ENCODE measurements around the gene RASA4B.
"Not testable (repeated sequence)": the region's sequence is repeated elsewhere in the genome, so short reads cannot be mapped to it uniquely, and the experiment has no call there.

RASA4B gene

DNA sequence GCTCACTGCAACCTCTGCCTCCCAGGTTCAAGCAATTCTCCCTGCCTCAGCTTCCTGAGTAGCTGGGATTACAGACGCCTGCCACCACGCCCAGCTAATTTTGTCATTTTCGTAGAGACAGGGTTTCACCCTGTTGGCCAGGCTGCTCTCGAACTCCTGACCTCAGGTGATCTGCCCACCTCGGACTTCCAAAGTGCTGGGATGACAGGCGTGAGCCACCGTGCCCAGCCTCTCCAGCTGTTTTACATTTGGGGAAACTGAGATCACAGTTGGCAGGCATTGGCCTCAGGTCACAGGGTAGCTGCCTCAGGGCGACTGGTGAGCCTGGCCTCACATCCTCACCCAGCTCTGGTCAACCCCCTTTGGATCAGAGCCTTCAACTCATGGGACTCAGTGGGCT lies 7.0 kb downstream of the RASA4B start:
- DNase-seq: not testable (repeated sequence)

DNA sequence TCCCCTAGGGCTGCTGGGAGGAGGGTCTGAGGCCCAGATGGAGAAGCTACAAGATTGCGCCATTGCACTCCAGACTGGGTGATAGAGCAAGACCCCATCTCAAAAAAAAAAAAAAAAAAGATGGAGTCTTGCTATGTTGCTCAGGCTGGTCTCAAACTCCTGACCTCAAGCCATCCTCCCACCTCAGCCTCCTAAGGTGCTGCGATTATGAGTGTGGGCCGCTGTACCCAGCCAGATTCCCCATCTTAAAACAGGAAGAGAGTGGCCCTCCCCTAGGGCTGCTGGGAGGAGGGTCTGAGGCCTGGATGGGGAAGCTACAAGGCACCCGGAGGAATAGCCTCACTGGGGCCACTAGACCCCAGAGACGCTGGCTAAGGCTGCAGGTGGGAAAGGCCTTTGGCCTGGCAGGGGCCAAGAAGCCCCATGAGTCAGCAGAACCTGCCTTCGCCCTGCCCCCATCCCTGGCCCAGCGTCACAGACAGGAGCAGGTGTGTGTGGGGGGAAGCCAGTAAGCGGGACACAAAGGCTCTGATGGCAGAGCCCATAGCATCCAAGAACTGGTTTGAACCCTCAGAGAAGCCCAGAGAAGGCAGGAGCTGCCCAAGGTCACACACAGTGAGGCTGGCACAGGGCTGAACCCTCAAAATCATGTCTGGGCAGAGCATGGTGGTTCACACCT lies 10.0 kb downstream of the RASA4B start:
- DNase-seq: not testable (repeated sequence)

DNA sequence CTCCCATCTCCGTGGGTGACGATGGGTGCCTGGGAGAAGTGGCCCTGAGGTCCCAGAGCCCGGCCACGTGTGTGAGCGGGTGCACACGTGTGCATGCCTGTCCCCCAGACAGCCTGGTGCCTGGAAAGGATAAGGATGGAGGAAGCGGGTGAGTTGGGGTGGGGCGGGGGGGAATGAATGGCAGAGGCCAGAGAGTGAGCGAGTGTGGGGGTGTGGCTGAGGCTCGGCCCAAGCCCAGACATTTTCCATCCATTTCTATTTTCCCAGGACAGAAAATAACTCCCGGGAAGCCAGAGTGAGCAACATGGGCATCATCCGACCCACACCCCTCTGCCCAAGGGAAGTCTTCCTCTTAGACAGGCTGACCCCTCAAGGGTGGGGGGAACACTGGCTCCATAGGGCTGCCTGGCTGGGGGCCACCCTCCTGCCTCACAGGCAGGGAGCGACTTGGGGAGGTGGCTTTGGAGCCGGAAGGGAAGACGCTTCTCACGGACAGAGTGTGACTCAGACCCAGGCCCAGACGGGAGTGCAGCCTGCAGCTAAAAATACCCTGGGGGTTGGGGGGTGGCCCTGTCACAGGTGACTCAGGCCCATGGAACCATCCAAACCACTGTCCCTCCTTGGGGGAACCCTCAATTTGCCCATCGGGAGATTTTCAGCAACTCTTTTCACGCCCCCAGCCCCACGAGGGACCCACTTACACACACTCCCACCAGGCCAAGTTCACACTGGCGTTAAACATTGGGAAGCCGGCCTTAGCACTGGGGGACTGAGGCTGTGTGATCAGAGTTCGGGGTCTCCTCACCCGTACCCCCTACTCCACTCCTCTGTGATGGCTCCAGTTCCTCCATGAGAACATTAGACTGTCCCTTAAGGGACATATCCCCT lies 12.0 kb downstream of the RASA4B start:
- DNase-seq: not testable (repeated sequence)

DNA sequence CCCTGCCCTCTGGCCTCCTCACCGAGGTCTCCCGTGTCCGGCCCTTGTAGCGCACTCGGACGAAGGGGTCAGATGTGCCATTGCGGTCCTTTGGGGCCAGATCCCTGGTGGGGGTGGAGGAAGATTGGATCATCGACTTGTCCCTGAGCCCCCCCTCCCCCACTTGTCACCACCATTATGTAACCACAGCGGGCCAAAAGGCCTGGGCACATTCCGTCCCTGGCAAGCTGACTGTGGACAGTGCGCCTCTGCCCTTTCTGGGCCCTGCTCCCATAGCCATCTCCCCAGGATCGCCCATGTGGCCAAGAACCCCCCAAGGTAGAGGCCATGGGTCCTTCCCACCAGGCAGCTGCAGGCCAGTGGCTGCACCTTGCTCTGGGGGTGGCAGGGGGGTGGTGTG lies 14.4 kb downstream of the RASA4B start:
- DNase-seq: not testable (repeated sequence)

DNA sequence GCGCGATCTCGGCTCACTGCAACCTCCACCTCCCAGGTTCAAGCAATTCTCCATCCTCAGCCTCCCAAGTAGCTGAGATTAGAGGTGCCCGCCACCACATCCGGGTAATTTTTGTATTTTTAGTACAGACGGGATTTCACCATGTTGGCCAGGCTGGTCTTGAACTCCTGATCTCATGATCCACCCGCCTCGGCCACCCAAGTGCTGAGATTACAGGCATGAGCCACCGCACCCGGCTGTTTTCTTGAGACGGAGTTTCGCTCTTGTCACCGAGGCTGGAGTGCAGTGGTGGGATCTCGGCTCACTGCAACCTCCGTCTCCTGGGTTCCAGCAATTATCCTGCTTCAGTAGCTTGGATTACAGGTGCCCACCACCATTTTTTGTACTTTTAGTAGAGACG lies 19.3 kb downstream of the RASA4B start:
- not testable (repeated sequence) for DNase-seq

DNA sequence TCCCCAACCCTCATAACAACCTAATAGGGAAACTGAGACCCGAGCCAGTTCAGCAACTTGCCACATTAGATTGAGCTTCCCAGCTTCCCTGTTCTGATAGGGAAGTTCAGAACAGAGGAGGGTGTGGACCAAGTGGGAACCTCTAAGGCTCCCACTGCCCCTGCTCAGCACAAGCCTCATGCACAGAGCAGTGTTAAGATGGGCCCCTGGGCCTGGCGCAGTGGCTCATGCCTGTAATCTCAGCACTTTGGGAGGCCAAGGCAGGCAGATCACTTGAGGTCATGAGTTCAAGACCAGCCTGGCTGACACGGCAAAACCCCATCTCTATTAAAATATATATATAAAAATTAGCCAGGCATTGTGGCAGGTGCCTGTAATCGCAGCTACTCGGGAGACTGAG lies 20.3 kb downstream of the RASA4B start:
- DNase-seq: not testable (repeated sequence)

DNA sequence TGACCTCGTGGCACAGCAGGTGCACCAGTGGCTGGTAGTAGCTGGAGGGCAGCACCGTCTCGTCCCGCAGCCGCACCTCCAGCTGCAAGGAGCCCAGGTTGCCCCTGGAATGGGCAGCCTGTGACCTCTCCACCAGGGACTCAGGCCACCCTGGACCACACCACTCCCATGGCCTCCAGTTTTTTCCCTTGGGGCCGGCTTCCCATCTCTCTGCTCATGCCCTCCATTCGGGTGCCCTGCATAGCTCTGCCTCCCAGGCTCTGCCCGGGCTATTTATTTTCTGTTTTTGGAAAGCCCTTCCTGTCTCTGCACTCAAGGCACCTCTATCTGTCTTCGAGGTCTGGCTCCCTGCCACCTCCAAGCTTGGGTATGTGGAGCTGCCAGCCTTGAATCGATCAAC lies 20.7 kb downstream of the RASA4B start:
- DNase-seq: not testable (repeated sequence)

DNA sequence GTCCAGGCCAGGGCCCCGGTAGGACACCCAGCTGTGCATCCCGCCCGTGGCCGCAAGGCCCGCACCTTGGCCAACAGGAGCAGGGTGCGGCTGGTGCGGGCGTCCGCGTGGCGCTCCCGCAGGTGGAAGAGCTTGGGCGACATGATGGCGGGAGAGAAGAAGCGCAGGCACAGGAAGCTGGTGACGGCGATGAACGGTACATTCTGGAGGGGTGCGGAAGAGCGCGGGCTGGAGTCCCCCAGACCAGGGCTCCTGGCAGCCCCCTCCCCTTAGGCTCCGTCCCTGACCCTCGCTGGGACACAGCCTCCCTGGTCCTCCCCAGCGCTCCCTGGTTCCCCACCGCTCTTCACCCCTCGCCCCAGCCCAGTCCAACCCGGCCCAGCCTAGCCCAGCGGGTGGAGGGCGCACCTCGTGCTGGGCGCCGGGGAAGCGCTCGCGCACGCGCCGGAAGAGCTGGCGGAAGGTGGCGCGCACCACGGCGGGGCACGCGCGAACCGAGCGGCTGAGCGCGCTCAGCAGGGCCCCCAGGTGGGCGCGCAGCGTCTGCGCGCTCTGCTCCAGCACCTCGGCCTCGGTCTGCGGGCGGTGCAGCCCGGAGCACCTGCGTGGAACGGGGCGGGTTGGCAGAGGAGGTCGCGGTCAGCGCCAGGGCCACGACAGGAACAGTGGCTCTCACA lies 23.0 kb downstream of the RASA4B start:
- DNase-seq: not testable (repeated sequence)

DNA sequence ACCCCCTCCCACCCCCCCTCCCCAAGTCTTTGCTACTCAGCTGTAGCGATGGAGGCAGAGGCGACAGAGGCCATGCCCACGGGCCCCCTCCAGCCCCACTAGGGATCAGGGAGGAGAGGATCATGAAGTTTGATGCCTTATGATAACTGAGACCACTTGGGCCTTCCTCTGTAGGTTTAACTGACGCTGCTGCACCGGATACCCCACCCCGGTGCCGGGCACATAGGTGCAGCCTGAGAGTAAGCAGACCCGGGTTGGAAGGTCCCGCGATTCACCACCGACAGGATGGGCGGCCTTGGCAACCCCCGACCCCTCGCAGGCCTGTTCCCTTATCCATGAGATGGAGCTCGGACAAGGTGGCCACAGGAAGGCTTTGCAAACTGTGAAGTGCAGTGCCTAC lies 23.6 kb downstream of the RASA4B start:
- peak; percentile 19 for DNase-seq

DNA sequence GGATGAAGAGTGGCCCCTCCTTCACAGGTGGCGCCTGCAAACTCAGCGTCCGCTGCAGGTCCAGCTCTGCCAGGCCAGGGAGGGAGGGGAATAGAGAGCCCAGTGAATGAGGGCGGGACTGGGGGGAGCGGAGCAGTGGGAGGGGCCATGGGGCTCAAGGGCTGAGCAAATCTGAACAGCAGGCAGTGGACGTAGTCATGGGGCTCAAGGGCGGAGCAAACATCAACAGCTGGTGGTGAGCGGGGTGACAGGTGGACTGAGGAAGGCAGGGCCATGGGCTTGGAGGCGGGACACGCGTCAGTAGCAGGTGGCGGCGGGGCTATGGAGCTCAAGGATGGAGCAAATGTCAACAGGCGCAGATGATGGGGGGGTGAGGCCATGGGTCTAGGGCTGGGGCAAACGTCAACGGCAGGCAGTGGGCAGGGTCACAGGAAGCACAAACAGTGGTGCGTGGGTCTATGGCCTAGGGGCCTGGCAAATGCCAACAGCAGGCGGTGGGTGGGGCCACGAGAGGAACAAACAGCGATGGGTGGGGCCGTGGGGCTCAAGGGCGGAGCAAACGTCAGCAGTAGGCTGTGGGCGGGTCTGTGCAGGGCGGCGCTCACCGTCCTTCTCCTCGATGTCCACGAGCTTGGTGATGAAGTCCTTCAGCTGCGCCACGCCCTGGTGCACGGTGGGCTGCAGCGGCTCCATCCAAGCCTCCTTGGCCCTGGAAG lies 24.2 kb downstream of the RASA4B start:
- DNase-seq: not testable (repeated sequence)

DNA sequence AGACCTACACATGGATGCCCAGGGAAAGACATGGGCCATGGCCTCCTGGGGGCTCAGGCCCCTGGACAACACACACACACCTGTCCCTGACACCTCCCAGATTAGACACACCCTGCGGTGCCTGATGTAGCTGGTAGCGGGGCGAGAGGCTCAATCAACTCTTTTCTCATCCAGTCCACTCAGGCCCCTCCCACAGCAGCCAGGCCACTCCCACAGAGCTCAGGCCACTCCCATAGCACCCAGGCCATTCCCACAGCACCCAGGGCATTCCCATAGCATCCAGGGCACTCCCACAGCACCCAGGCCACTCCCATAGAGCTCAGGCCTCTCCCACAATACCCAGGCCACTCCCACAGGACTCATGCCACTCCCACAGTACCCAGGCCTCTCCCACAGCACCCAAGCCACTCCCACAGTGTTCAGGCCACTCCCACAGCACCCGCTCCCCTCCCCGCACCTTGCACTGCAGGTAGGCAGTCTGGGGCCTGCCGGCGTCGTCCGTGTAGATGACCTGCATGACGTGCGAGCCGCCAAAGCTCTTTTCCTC lies 27.0 kb downstream of the RASA4B start:
- DNase-seq: peak; percentile 39

DNA sequence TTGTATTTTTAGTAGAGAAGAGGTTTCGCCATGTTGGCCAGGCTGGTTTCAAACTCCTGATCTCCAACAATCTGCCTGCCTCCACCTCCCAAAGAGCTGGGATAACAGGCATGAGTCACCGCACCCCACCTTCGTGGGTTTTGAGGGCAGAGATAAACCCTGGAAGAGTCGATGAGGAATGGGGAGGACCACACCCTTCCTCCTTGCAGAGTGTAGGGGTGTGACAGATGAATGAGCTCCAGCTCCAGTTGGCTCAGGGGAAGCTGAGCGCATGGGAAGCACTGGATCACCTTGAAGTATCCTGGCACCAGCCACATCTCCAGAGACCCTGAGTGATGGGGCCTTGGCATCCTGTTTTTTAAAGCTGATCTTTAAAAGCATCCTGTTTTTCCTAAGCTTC lies 33.3 kb downstream of the RASA4B start:
- DNase-seq: not testable (repeated sequence)

DNA sequence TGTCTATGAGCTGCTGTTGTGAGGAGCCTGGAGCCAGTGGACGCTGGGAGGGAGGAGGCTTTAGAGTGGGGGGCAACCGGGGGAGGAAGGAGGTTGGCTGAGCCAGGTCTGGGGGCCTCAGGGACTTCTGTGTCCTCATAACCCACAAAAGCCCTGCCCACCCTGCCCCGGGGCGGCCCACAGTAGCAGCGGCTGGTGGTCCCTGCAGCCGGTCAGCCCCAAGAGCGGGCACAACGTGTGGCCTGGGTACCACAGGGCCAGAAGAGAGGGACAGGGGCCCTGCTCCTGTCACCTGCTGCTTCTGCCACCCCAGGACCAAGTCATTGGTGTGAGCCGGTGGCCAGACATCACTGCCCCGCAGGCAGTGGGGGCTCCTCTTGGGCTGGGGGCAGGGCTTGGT lies 35.6 kb downstream of the RASA4B start:
- DNase-seq: not testable (repeated sequence)

DNA sequence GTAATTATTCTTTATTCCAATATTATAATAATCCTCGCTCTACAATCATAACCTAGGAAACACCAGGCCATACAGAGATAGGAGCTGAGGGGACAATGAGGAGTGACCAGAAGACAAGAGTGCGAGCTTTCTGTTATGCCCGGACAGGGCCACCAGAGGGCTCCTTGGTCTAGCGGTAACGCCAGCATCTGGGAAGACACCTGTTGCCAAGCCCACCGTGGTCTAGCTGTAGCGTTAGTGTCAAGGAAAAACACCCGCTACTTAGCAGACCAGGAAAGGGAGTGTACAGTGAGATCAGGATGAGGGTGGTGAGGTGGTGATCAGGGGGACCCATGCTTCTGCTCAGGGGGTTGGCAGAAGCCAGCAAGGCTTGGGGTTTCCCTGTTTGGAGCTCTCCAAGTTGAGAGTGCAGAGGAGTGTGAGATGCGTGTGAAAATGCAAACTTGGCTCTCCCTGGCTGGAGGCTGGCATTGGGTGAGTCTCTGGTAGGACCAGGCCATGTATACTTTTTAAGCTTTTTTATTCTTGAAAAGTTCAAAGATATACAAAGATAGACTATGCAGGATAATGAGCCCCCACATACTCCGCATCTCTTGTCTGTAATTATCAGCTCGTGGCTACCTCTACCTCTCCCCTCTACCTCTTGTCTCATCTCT lies 37.5 kb downstream of the RASA4B start:
- not testable (repeated sequence) for DNase-seq

DNA sequence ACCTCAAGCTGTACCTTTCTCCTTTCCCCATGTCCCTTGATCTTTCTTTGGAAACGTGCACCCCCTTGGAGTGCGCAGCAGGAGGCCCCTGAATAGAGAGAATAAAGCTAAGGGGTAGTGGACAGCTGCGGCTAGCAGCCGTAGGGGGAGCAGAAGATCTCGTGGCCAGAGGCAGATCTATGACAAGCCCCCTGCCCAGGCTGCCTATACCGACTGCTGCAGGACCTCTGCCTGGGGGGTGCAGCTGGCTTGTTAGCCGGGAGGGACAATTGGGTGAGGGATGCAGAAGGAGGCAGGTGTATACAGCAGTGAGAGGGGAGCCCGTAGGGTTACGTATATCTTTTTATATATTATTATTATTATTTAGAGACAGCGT lies 38.4 kb downstream of the RASA4B start:
- DNase-seq: not testable (repeated sequence)

DNA sequence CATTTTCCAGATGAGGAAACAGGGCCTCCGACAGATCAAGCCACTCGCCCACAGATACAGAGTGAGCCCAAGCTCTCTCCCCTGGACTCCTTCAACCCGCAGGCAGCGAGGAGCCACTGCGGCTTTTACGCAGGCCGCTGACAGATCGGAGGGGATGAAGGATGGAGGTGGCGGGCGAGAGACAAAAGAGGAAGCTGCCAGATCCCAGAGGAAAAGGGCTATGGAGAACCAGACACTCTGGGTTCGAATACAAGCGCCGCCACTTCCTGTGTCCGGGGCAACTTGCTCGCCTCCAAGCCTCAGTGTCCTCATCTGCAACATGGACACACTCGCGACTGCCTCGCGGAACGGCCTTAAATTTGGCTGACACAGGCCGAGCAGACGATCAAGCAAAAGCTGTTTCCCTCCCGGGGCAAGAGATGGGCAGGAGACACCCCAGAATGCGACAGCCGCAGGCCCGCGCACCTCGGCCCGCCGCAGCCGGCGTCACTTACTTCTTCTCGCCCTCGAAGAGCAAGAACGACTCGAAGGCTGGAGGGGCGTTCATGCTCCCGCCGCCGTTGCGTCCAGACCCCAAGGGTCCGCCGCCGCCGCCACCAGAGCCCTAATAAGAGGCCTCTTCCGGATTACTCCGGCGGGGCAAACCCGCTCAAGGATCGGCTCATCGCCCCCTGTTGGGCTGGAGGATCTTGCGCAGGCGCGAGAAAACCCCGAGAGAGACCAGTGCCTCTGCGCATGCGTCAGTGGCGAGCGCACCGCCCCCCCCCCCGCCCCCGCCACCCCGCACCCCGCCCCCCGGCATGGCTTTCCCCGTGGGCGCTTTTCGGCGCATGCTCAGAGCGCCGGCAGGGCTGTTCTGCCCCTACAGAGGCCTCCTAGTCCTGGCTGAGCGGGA lies 39.0 kb downstream of the RASA4B start, which contains the start of gene POLR2J:
Gene POLR2J (minus strand): TSS at position 609 of the 895 bp plus-strand sequence. CDS start 62 bp downstream, at position 547.
- DNase-seq: peak; percentile 88

DNA sequence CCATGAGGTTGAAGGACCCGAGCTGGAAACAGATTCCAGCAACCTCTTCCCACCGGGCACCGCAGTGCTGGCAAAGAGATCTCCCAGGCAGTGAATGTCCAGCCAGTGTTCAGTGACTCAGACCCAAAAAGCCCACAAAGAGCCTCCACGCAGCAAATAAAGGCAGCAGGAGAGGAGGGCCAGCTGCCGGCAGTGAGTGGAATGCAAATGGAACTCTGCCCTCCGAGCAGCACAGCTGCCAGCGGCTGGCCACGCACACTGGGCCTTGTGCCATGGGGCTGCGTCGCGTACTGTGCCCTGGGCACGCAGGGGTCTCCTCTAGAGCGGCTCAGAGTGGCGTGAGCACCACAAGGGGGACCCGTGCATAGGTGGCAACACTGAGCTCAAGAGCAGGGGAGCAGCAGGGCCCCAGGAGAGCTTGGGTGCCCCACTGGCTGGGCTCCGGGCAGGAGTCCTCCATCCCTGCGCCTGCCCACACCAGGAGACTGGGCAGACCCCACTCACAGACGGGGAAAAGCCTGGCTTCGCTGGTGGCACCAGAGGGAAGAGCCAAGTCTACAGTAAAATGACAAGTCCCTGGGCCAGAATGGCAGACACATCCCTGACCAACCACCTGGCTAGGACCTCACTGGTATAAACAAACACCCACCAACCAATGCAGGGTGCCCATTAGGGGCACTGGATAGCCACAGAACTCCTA lies 42.7 kb downstream of the RASA4B start:
- DNase-seq: not testable (repeated sequence)

DNA sequence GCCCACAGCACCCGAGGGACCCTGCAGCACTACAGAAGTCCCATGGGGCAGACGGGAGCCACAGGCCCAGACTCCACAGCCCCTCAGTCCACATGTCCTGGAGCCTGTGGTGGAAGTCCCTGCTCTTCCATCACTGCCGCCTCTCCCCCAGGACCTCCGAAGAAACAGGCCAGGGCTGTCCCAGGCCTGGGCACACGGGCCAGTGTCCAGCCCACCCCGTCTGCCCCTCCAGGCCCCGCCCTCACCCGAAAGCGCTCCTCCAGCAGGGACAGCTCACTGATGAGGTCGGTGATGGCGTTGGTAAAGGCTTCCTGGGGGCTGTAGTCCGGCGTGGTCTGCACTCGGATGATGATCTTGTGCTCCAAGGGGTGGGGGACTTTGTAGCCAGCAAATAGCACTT lies 43.5 kb downstream of the RASA4B start:
- DNase-seq: not testable (repeated sequence)

DNA sequence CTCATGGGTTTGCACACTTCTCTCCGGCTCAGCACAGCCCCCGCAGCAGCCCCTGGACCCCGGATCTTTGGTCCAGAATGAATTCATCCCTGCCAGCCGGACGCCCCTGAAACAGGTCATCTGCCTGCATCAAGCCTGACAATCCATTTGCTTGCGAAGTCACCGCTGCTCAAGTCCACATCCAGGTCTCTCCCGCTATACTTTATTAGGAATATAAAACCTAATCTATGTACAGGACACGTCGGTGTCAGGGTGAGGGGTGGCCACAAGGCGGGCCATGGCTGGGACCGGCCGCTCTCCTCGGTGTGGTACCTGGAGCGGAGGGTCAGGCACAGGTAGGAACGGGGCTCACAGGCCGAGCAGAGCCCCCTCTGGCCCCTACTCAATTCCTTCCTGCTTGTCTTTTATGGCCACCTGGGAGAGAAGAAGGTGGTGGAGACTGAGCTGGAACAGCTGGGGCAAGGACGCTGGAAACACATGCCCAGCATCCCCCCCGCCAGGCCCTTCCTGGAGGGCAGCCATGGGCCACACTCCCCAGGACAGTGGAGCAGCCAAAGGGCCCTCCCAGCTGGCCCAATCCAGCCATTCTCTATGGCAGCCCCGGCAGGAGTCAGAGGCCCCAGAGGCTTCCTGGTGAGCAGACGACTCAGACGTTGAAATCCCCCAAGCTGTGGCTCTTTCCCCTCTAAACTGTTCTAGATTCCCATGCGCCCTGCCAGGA lies 44.1 kb downstream of the RASA4B start:
- DNase-seq: no peak
